Muscle of arm (tissue), 12 donors: Measurements from ENCODE around the gene PRKD1. TPM values are rescaled to one million over a fixed set of nuclear protein-coding genes. Genes with fewer than 3 reads are reported as not detected.
A peak's percentile ranks its signal among the peaks of the same experiment; 100 is the strongest.

Source experiments
- DNase-seq: peaks from one replicate; pipeline ENCODE4 v3.0.0-alpha.2; 2013
- polyA plus RNA-seq, 12 donors: library from polyadenylated mRNA; unstranded; fragments of 120-200 nt; gene quantifications; one replicate each; pipeline ENCODE4 v1.2.1, GENCODE V29; 2013; ENCODE audit not compliant: insufficient read length in 12 of 12

The PRKD1 gene
- polyA plus RNA-seq, 12 donors, result 13.0 to 32.8 (median 25.5) TPM; not detected in 1

- no peak for DNase-seq
These were observed 318.8 kb downstream of the PRKD1 start for GRCh38 chr14:29608861-29609260.

- no peak for DNase-seq
These were observed 320.5 kb downstream of the PRKD1 start for GRCh38 chr14:29607169-29607568.

- DNase-seq, result no peak
These were observed 324.0 kb downstream of the PRKD1 start for GRCh38 chr14:29603696-29604095.

DNA sequence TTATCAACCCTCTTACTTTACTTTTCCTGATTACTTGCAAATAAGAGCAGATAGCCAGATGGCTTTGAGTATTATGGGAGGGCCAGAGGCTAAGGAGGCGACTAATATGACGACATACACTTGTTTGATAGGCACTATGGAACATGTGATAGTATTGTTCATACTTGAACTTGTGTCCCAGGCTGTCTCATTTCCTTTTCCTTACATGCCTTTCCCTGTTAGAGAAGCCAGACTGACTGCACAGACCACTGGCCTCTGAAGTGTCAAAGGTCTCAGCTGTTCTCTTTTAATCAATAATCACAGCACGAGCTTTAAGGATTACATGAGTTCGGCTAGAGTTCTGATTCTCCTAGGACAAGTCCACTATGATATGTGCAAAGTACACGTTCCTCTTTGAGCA, 326.0 kb downstream of the PRKD1 start:
- no peak for DNase-seq

- DNase-seq, result no peak
These were observed 339.7 kb downstream of the PRKD1 start for GRCh38 chr14:29587761-29588470.

GRCh38 chr14:29587046-29587445, 340.6 kb downstream of the PRKD1 start:
- no peak for DNase-seq

- peak; percentile 53 for DNase-seq
These were observed 342.7 kb downstream of the PRKD1 start for GRCh38 chr14:29584992-29585391.

GRCh38 chr14:29580763-29581162, 346.9 kb downstream of the PRKD1 start:
- no peak for DNase-seq

- no peak for DNase-seq
These were observed 347.8 kb downstream of the PRKD1 start for GRCh38 chr14:29579838-29580237.

GRCh38 chr14:29576927-29577326, 350.7 kb downstream of the PRKD1 start:
- DNase-seq, result no peak

GRCh38 chr14:29569194-29569593, 358.5 kb downstream of the PRKD1 start:
- DNase-seq, result no peak

GRCh38 chr14:29566194-29566593, 361.5 kb downstream of the PRKD1 start:
- no peak for DNase-seq

DNA sequence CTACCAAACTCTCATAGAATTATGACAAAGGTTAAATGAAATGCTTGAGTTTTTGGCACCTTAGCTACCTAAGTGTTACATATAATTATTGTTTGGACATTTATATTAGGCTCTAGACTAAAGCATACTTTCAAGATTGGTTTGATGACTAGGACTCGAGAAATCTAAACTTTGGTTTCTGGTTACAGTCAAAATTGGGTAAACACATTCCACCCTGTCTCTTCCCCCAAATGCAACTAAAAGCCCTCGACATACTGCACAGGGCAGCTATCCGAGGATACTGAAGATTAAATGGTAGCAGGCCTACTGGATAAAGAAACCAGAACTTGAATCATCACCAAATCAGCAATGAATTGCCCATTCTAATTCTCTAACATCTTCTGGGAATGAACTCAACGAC, 369.1 kb downstream of the PRKD1 start:
- DNase-seq, result no peak

GRCh38 chr14:29554335-29554734, 373.3 kb downstream of the PRKD1 start:
- DNase-seq, result no peak

- no peak for DNase-seq
These were observed 374.2 kb downstream of the PRKD1 start for GRCh38 chr14:29553427-29553826.

GRCh38 chr14:29548948-29549370, 378.7 kb downstream of the PRKD1 start:
- peak; percentile 57 for DNase-seq

DNA sequence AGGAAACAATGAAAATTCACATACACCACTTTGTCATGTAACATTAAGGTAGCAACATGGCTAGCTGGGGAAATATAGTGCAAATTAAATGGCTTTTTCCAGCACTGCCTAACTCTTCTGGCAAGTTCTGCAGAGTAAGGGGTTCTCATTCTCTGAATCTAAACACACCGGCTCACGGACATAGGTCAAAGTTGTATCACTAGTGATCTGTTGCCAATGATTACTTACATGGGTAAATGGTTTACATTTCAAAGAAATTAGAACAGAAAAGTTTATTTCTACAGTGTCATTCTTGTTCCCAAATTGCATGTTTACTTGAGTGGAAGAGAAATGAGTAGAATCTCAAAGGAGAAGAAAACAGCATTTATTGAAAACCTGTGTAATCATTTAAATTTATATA, 381.9 kb downstream of the PRKD1 start:
- no peak for DNase-seq

DNA sequence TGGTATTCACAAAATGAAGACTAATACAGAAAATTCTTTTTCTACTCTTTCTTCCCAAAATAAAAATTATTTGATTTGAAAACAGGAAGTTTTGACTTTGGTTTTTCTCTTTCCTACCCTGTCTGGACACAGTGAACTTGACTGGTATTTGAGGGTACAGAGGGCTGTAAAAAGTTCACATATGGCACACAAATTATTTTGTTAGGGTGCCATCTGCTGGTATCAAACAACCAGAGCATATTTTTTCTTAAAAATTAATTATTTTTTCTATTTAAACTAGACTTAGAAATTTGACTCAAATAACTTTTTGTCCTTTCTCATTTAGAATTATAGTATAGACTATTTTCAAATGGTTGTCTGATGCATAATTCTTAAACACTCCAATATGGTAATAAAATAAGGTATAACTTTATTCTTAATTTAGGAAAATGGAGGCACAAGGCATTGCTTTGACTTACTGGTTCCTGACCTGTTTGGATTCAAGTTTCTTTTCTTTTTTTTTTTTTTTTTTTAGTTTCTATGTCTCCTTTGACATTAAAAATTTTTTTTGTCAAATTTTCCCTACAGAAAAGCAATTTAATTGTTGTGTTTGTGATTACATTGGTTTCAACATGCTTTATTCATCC, 390.6 kb downstream of the PRKD1 start:
- peak; percentile 6 for DNase-seq

- DNase-seq, result no peak
These were observed 398.2 kb downstream of the PRKD1 start for GRCh38 chr14:29529418-29529817.

DNA sequence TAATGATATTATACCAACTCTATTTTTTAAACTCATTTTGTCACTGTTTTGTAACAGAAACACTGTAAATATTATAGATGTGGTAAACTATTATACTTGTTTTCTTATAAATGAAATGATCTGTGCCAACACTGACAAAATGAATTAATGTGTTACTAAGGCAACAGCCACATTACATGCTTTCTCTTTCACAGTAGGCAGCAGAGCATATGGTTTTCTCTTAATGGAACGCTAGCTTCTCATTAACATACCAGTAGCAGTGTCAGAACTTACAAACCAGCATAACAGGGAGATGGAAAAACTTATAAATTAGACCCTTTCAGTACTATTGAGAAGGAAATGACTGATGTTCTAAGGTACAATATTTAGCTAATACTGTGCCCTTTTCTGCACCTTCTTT, 398.8 kb downstream of the PRKD1 start:
- DNase-seq, result no peak

GRCh38 chr14:29527286-29527685, 400.4 kb downstream of the PRKD1 start:
- no peak for DNase-seq
